ENCODE measurements around the gene LAS1L.
"Not testable (repeated sequence)": the region's sequence is repeated elsewhere in the genome, so short reads cannot be mapped to it uniquely, and the experiment has no call there.

Gene LAS1L

DNA sequence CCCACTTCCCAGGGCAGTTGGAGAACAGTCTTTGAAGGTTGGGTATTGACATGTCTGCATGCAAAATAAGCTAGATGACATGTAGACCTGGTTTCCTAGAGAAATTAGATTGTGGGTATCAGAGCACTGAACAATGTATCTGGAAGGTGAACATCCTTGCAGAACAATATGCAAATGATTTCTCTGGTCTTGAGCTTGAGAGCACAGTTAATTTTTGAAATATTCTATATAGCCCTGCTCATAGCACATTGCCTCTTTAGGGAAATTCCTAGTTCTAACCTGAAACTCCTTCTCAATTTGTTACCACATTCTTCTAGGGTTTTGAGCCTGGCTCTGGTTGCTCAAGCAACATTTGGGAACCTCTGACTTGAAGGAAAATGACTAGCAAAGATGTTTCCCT, 41.6 kb upstream of the LAS1L start:
- H3K27me3 ChIP-seq (ENCODE audit: control insufficient read depth, insufficient read depth, low read length) = no peaks in the 10 kb centered on the region

DNA sequence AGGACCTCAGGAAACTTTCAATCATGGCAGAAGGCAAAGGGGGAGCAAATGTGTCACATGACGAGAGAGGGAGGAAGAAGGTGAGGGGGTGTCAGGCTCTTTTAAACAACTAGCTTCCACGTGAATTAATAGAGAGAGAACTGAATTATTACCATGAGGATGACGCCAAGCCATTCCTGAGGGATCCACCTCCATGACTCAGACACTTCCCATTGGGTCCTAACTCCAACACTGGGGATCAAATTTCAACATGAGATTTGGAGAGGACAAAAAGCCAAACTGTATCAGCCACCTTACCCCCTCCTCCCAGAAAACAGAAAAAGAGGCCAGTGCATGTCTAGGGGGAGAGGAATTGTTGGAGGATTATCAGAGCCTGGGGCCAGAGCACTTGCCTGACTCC, 40.4 kb upstream of the LAS1L start:
- no peaks in the 10 kb centered on the region for H3K4me1 ChIP-seq
- H3K4me2 ChIP-seq (ENCODE audit: low read length) = no peak overlapping the region
- no peak overlapping the region for H2AFZ ChIP-seq
- no peak overlapping the region for H3K9ac ChIP-seq
- H3K27me3 ChIP-seq (ENCODE audit: control insufficient read depth, insufficient read depth, low read length) = no peaks in the 10 kb centered on the region
- no peak overlapping the region for H3K4me3 ChIP-seq (ENCODE audit: low read depth, low read length)
- H3K36me3 ChIP-seq (ENCODE audit: control insufficient read depth, insufficient read depth, low read length) = no peaks in the 10 kb centered on the region
- no peak overlapping the region for H3K27ac ChIP-seq
- H3K79me2 ChIP-seq = no peaks in the 10 kb centered on the region
- H3K9me3 ChIP-seq (ENCODE audit: control insufficient read depth, low read length) = no peaks in the 10 kb centered on the region
- TF ChIP-seq, protein P1, sequence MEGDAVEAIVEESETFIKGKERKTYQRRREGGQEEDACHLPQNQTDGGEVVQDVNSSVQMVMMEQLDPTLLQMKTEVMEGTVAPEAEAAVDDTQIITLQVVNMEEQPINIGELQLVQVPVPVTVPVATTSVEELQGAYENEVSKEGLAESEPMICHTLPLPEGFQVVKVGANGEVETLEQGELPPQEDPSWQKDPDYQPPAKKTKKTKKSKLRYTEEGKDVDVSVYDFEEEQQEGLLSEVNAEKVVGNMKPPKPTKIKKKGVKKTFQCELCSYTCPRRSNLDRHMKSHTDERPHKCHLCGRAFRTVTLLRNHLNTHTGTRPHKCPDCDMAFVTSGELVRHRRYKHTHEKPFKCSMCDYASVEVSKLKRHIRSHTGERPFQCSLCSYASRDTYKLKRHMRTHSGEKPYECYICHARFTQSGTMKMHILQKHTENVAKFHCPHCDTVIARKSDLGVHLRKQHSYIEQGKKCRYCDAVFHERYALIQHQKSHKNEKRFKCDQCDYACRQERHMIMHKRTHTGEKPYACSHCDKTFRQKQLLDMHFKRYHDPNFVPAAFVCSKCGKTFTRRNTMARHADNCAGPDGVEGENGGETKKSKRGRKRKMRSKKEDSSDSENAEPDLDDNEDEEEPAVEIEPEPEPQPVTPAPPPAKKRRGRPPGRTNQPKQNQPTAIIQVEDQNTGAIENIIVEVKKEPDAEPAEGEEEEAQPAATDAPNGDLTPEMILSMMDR (IDR thresholded peaks at IDR 0.05) = no peak

More for the DNA sequence above, 41.6 kb upstream of the LAS1L start:
- no peak overlapping the region for H3K9ac ChIP-seq
- no peak overlapping the region for H3K27ac ChIP-seq
- H3K36me3 ChIP-seq (ENCODE audit: control insufficient read depth, insufficient read depth, low read length) = no peaks in the 10 kb centered on the region
- no peaks in the 10 kb centered on the region for H3K4me1 ChIP-seq
- no peak overlapping the region for H3K4me3 ChIP-seq (ENCODE audit: low read depth, low read length)
- no peak overlapping the region for H3K4me2 ChIP-seq (ENCODE audit: low read length)
- TF ChIP-seq, protein P1 (IDR thresholded peaks at IDR 0.05) = no peak
- H2AFZ ChIP-seq = no peak overlapping the region
- no peaks in the 10 kb centered on the region for H3K79me2 ChIP-seq
- no peaks in the 10 kb centered on the region for H3K9me3 ChIP-seq (ENCODE audit: control insufficient read depth, low read length)

DNA sequence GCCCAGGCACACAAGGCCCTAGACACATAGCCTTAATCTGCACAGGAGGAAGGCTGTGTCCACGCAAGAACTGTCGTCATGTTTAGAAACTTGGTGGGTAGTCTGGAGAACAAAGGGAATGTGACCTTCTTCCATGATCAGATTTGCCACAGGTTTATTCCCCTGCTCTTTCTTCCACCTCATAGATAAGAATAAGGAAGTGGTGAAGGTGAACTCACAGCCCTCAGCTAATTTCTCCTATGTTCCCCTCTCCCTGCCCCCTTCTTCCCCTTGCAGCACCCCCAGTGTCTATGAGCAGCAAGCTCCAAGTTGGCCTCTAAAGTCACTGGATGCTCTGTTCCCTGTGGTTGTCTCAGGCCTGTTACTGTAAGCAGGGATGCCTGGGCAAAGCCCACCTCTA, 39.8 kb upstream of the LAS1L start:
- H3K4me2 ChIP-seq (ENCODE audit: low read length) = no peak overlapping the region
- no peaks in the 10 kb centered on the region for H3K36me3 ChIP-seq (ENCODE audit: control insufficient read depth, insufficient read depth, low read length)
- H3K9me3 ChIP-seq (ENCODE audit: control insufficient read depth, low read length) = no peaks in the 10 kb centered on the region
- H3K27me3 ChIP-seq (ENCODE audit: control insufficient read depth, insufficient read depth, low read length) = no peaks in the 10 kb centered on the region
- H3K79me2 ChIP-seq = no peaks in the 10 kb centered on the region
- no peak overlapping the region for H2AFZ ChIP-seq
- no peaks in the 10 kb centered on the region for H3K4me1 ChIP-seq
- no peak overlapping the region for H3K9ac ChIP-seq
- no peak overlapping the region for H3K27ac ChIP-seq
- TF ChIP-seq, protein P1 (IDR thresholded peaks at IDR 0.05) = no peak
- H3K4me3 ChIP-seq (ENCODE audit: low read depth, low read length) = no peak overlapping the region

DNA sequence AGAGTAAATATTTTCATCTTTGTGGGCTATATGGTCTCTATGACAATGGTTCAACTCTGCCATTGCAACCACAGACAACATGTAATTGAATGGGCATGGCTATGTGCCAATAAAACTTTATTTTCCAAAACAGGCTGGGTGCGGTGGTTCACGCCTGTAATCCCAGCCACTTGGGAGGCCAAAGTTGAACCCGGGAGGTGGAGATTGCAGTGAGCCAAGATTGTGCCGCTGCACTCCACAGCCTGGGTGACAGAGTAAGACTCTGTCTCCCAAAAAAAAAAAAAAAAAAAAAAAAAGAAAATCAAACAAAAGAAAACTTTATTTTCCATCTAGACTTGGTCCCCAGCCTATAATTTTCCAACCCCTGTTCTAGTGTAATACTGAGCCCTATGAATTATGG, 38.4 kb upstream of the LAS1L start:
- no peaks in the 10 kb centered on the region for H3K79me2 ChIP-seq
- no peak overlapping the region for H2AFZ ChIP-seq
- no peaks in the 10 kb centered on the region for H3K36me3 ChIP-seq (ENCODE audit: control insufficient read depth, insufficient read depth, low read length)
- no peak overlapping the region for H3K27ac ChIP-seq
- H3K9ac ChIP-seq = no peak overlapping the region
- H3K27me3 ChIP-seq (ENCODE audit: control insufficient read depth, insufficient read depth, low read length) = no peaks in the 10 kb centered on the region
- TF ChIP-seq, protein P1 (IDR thresholded peaks at IDR 0.05) = no peak
- H3K4me2 ChIP-seq (ENCODE audit: low read length) = no peak overlapping the region
- no peak overlapping the region for H3K4me3 ChIP-seq (ENCODE audit: low read depth, low read length)
- H3K9me3 ChIP-seq (ENCODE audit: control insufficient read depth, low read length) = no peaks in the 10 kb centered on the region
- no peaks in the 10 kb centered on the region for H3K4me1 ChIP-seq

DNA sequence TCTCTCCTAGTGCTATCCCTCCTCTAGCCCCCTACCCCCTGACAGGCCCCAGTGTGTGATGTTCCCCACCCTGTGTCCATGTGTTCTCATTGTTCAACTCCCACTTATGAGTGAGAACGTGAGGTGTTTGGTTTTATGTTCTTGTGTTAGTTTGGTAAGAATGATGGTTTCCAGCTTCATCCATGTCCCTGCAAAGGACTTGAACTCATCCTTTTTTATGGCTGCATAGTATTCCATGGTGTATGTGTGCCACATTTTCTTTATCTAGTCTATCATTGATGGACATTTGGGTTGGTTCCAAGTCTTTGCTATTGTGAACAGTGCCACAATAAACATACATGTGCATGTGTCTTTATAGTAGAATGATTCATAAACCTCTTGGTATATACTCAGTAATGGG, 28.3 kb upstream of the LAS1L start:
- not testable (repeated sequence) for H3K36me3 ChIP-seq (ENCODE audit: control insufficient read depth, insufficient read depth, low read length); H3K27me3 ChIP-seq (ENCODE audit: control insufficient read depth, insufficient read depth, low read length)

More for the DNA sequence above, 28.3 kb upstream of the LAS1L start:
- H3K9me3 ChIP-seq (ENCODE audit: control insufficient read depth, low read length); H3K4me3 ChIP-seq (ENCODE audit: low read depth, low read length); H3K9ac ChIP-seq; H3K4me1 ChIP-seq; H3K79me2 ChIP-seq; H3K27ac ChIP-seq; H3K4me2 ChIP-seq (ENCODE audit: low read length); H2AFZ ChIP-seq: not testable (repeated sequence)
